K562 (cell line): ENCODE measurements around the gene CBLIF.

Experiments
- HDAC6 ChIP-seq: IDR thresholded peaks from 2 replicates; pipeline ENCODE4 v1.6.1; 2012; ENCODE audit warnings: low read depth, mild to moderate bottlenecking, control low read depth, inconsistent platforms, low read length, moderate library complexity
- NFIC ChIP-seq: fragments of 450-650 bp; IDR thresholded peaks from 2 replicates; pipeline ENCODE4 v1.6.1; 2017; ENCODE audit warnings: mild to moderate bottlenecking, inconsistent platforms
- NR2C2 ChIP-seq, 2 experiments: fragments of 200-800 bp in 1 of 2; sonication (Bioruptor generic) in 1 of 2; sonication (generic) in 1 of 2; formaldehyde crosslinking in 1 of 2; IDR thresholded peaks; 2 replicates each; pipeline versions ENCODE4 v1.6.1 to v1.8.0; 2016 to 2022; ENCODE audit warnings: mild to moderate bottlenecking in 1 of 2, missing compliant biosample characterization in 1 of 2, missing genetic modification characterization in 1 of 2, missing genetic modification reagents in 1 of 2
- POLR2AphosphoS5 ChIP-seq: IDR thresholded peaks from 2 replicates; pipeline ENCODE4 v1.6.1; 2011; ENCODE audit warnings: mild to moderate bottlenecking, low read depth, low read length, moderate library complexity; ENCODE audit not compliant: control insufficient read depth, insufficient read depth
- SETDB1 ChIP-seq: IDR thresholded peaks from one replicate; pipeline ENCODE4 v1.6.1; 2012; ENCODE audit warnings: low read length, control low read depth, inconsistent platforms
- TEAD1 ChIP-seq, 2 experiments: fragments of 450-650 bp in 1 of 2; sonication (generic) in 1 of 2; formaldehyde crosslinking; IDR thresholded peaks; 2 replicates each; pipeline versions ENCODE4 v1.4.0 to v1.8.0; 2020 to 2022; ENCODE audit warnings: mild to moderate bottlenecking in 2 of 2, missing genetic modification reagents in 1 of 2
- TF ChIP-seq, protein P1 (sequence below), 3 experiments: IDR thresholded peaks in 2 of 3; conservative IDR thresholded peaks in 1 of 3; 2 replicates each; pipeline ENCODE4 v1.5.1; 2011 to 2012; ENCODE audit warnings: low read length in 3 of 3, mild to moderate bottlenecking in 3 of 3, control low read depth in 2 of 3, improper control_type of control experiment in 1 of 3, inconsistent platforms in 1 of 3, low read depth in 1 of 3, mixed read lengths in 1 of 3, moderate library complexity in 1 of 3; ENCODE audit not compliant: insufficient read depth in 2 of 3
- TF ChIP-seq, protein P2 (sequence below), 3 experiments: fragments of 200-800 bp in 1 of 3; fragments of 250-450 bp in 1 of 3; fragments of 450-650 bp in 1 of 3; sonication (Bioruptor Pico) in 1 of 3; sonication (Bioruptor generic) in 1 of 3; formaldehyde crosslinking in 1 of 3; IDR thresholded peaks; 2 replicates each; pipeline versions ENCODE4 v1.6.1 to v1.8.0; 2016 to 2022; ENCODE audit warnings: mild to moderate bottlenecking in 2 of 3, missing genetic modification characterization in 2 of 3, missing compliant biosample characterization in 1 of 3, moderate library complexity in 1 of 3

GRCh38 chr11:59872076-59872475 lies 26.8 kb upstream of the CBLIF start:
- TF ChIP-seq NR2C2 (CRISPR knock-in tag; IDR thresholded peaks at IDR 0.05) (no peak), NR2C2 (tag; IDR thresholded peaks at IDR 0.05) (no peak), POLR2AphosphoS5 (no peak), SETDB1 (no peak), TEAD1 (CRISPR knock-in tag; IDR thresholded peaks at IDR 0.05) (no peak), NFIC (no peak), HDAC6 (no peak)
- TF ChIP-seq, protein P1, sequence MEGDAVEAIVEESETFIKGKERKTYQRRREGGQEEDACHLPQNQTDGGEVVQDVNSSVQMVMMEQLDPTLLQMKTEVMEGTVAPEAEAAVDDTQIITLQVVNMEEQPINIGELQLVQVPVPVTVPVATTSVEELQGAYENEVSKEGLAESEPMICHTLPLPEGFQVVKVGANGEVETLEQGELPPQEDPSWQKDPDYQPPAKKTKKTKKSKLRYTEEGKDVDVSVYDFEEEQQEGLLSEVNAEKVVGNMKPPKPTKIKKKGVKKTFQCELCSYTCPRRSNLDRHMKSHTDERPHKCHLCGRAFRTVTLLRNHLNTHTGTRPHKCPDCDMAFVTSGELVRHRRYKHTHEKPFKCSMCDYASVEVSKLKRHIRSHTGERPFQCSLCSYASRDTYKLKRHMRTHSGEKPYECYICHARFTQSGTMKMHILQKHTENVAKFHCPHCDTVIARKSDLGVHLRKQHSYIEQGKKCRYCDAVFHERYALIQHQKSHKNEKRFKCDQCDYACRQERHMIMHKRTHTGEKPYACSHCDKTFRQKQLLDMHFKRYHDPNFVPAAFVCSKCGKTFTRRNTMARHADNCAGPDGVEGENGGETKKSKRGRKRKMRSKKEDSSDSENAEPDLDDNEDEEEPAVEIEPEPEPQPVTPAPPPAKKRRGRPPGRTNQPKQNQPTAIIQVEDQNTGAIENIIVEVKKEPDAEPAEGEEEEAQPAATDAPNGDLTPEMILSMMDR (IDR thresholded peaks at IDR 0.05 in 2 of 3, conservative IDR thresholded peaks at IDR 0.05 in 1 of 3; ENCODE audit: insufficient read depth in 2 of 3, low read depth in 1 of 3, low read length in 3 of 3) = no peak
- TF ChIP-seq, protein P2, sequence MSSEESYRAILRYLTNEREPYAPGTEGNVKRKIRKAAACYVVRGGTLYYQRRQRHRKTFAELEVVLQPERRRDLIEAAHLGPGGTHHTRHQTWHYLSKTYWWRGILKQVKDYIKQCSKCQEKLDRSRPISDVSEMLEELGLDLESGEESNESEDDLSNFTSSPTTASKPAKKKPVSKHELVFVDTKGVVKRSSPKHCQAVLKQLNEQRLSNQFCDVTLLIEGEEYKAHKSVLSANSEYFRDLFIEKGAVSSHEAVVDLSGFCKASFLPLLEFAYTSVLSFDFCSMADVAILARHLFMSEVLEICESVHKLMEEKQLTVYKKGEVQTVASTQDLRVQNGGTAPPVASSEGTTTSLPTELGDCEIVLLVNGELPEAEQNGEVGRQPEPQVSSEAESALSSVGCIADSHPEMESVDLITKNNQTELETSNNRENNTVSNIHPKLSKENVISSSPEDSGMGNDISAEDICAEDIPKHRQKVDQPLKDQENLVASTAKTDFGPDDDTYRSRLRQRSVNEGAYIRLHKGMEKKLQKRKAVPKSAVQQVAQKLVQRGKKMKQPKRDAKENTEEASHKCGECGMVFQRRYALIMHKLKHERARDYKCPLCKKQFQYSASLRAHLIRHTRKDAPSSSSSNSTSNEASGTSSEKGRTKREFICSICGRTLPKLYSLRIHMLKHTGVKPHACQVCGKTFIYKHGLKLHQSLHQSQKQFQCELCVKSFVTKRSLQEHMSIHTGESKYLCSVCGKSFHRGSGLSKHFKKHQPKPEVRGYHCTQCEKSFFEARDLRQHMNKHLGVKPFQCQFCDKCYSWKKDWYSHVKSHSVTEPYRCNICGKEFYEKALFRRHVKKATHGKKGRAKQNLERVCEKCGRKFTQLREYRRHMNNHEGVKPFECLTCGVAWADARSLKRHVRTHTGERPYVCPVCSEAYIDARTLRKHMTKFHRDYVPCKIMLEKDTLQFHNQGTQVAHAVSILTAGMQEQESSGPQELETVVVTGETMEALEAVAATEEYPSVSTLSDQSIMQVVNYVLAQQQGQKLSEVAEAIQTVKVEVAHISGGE (CRISPR knock-in tag; IDR thresholded peaks at IDR 0.05) = no peak
